Measurements from ENCODE around the gene TNPO2. TPM values are rescaled to one million over a fixed set of nuclear protein-coding genes. Genes with fewer than 3 reads are reported as not detected.

TNPO2 gene
- total and polyA plus RNA-seq, 12 donors: 24.5 to 104 (median 74.4) TPM

GRCh38 chr19:12750851-12751250 is 27.1 kb upstream of the TNPO2 start:
- TF ChIP-seq POLR2A (IDR thresholded peaks at IDR 0.05) (no peak), CTCF (IDR thresholded peaks at IDR 0.05) (no peak)
- H3K27ac ChIP-seq: no peak overlapping the region
- H3K9me3 ChIP-seq (replicated peaks in 1 of 3): no peaks in the 10 kb centered on the region
- H3K4me1 ChIP-seq (replicated peaks in 1 of 2): no peaks in the 10 kb centered on the region
- H3K4me3 ChIP-seq: no peak overlapping the region
- intact Hi-C loops (cut with DNase I): loop anchor here in 1 of 2 donors (5.0 kb wide), 1 partner anchor 34 kb away; no protein-coding TSS in a partner anchor
- peaks cover 0 to 17% of the 10 kb centered on the region in 2 donors for H3K36me3 ChIP-seq (replicated peaks in 1 of 2)
- 64 to 72% (median 66%) methylated on average over 9 of the region's 9 CpGs for WGBS, 4 donors
- H3K27me3 ChIP-seq: no peaks in the 10 kb centered on the region
- no peak for DNase-seq

GRCh38 chr19:12749938-12750521 is 26.3 kb upstream of the TNPO2 start:
- H3K27ac ChIP-seq: no peak overlapping the region
- H3K36me3 ChIP-seq (replicated peaks in 1 of 2): peaks cover 0 to 25% of the 10 kb centered on the region in 2 donors
- intact Hi-C loops (cut with DNase I): loop anchor here in 1 of 2 donors (5.0 kb wide), 1 partner anchor 33 kb away; no protein-coding TSS in a partner anchor
- no peak for TF ChIP-seq CTCF (IDR thresholded peaks at IDR 0.05)
- no peak for TF ChIP-seq POLR2A (IDR thresholded peaks at IDR 0.05)
- H3K4me1 ChIP-seq (replicated peaks in 1 of 2): no peaks in the 10 kb centered on the region
- no peak overlapping the region for H3K4me3 ChIP-seq
- WGBS, 4 donors: 36 to 45% (median 42%) methylated on average over 8 to 24 of the region's 24 CpGs
- DNase-seq: no peak
- no peaks in the 10 kb centered on the region for H3K27me3 ChIP-seq
- H3K9me3 ChIP-seq (replicated peaks in 1 of 3): no peaks in the 10 kb centered on the region

- no peaks in the 10 kb centered on the region for H3K27me3 ChIP-seq
- WGBS, 4 donors: 82 to 85% (median 84%) methylated on average over 4 to 6 of the region's 6 CpGs
- no peaks in the 10 kb centered on the region for H3K9me3 ChIP-seq (replicated peaks in 1 of 3)
- H3K27ac ChIP-seq: no peak overlapping the region
- DNase-seq: no peak
- intact Hi-C loops (cut with DNase I): no loop called here
- no peaks in the 10 kb centered on the region for H3K4me1 ChIP-seq (replicated peaks in 1 of 2)
- TF ChIP-seq CTCF (IDR thresholded peaks at IDR 0.05) (no peak), POLR2A (IDR thresholded peaks at IDR 0.05) (no peak)
- H3K4me3 ChIP-seq: no peak overlapping the region
- peaks cover 0 to 34% of the 10 kb centered on the region in 2 donors for H3K36me3 ChIP-seq (replicated peaks in 1 of 2)
Measured at GRCh38 chr19:12748489-12748888, 24.8 kb upstream of the TNPO2 start.

- 77 to 84% (median 81%) methylated on average over 13 to 22 of the region's 22 CpGs for WGBS, 4 donors
- DNase-seq: no peak
- no peaks in the 10 kb centered on the region for H3K27me3 ChIP-seq
- H3K36me3 ChIP-seq (replicated peaks in 1 of 2): peaks cover 0 to 43% of the 10 kb centered on the region in 2 donors
- TF ChIP-seq CTCF (IDR thresholded peaks at IDR 0.05) (no peak), POLR2A (IDR thresholded peaks at IDR 0.05) (no peak)
- H3K27ac ChIP-seq: no peak overlapping the region
- H3K4me3 ChIP-seq: no peak overlapping the region
- H3K9me3 ChIP-seq (replicated peaks in 1 of 3): no peaks in the 10 kb centered on the region
- no peaks in the 10 kb centered on the region for H3K4me1 ChIP-seq (replicated peaks in 1 of 2)
- intact Hi-C loops (cut with DNase I): no loop called here
Measured at GRCh38 chr19:12745166-12745897, 21.6 kb upstream of the TNPO2 start.

Data from adrenal gland (tissue), 12 donors.